Fibroblast of lung (primary cell): ENCODE results near the gene HMCN2. TPM values are rescaled to one million over a fixed set of nuclear protein-coding genes. Genes with fewer than 3 reads are reported as not detected.

Experiments
- DNase-seq, 2 donors: peaks; one replicate each; pipeline versions ENCODE4 v3.0.0 to v3.0.0-alpha.2; 2010; ENCODE audit warnings: low read depth in 2 of 2
- H2AFZ ChIP-seq: 2 replicates; pipeline ENCODE4 v1.5.1; 2012; ENCODE audit warnings: low read length, control low read depth, inconsistent platforms
- H3K27ac ChIP-seq: 2 replicates; pipeline ENCODE4 v1.5.1; 2011; ENCODE audit warnings: low read length, control low read depth; ENCODE audit not compliant: insufficient read depth
- H3K27me3 ChIP-seq: 2 replicates; pipeline ENCODE4 v1.5.1; 2011; ENCODE audit warnings: mild to moderate bottlenecking, low read length; ENCODE audit not compliant: control insufficient read depth, insufficient read depth
- H3K36me3 ChIP-seq: 2 replicates; pipeline ENCODE4 v1.5.1; 2011; ENCODE audit warnings: low read length; ENCODE audit not compliant: control insufficient read depth, insufficient read depth
- H3K4me1 ChIP-seq: 2 replicates; pipeline ENCODE4 v1.5.1; 2011; ENCODE audit warnings: low read length; ENCODE audit not compliant: control insufficient read depth, insufficient read depth; ENCODE audit errors: extremely low read depth
- H3K4me2 ChIP-seq: 2 replicates; pipeline ENCODE4 v1.5.1; 2011; ENCODE audit warnings: low read length, control low read depth; ENCODE audit not compliant: insufficient read depth; ENCODE audit errors: extremely low read depth
- H3K4me3 ChIP-seq, 4 experiments: fragments of 200-600 bp in 1 of 4; sonication (generic) in 1 of 4; replicated peaks in 1 of 4; 2 replicates each; pipeline ENCODE4 v1.5.1; 2011 to 2016; ENCODE audit warnings: low read length in 4 of 4, low read depth in 3 of 4, mild to moderate bottlenecking in 3 of 4, control low read depth in 2 of 4, inconsistent platforms in 1 of 4, mixed read lengths in 1 of 4; ENCODE audit not compliant: insufficient read depth in 1 of 4; ENCODE audit errors: control extremely low read depth in 1 of 4
- H3K79me2 ChIP-seq: 2 replicates; pipeline ENCODE4 v1.5.1; 2012; ENCODE audit warnings: mild to moderate bottlenecking, low read length, inconsistent platforms; ENCODE audit not compliant: control insufficient read depth, insufficient read depth
- H3K9ac ChIP-seq: 2 replicates; pipeline ENCODE4 v1.5.1; 2011; ENCODE audit warnings: mild to moderate bottlenecking, low read length, control low read depth; ENCODE audit not compliant: insufficient read depth
- H3K9me3 ChIP-seq: 2 replicates; pipeline ENCODE4 v1.5.1; 2012; ENCODE audit warnings: low read depth, low read length; ENCODE audit not compliant: control insufficient read depth, insufficient read depth
- H4K20me1 ChIP-seq: 2 replicates; pipeline ENCODE4 v1.5.1; 2011; ENCODE audit warnings: low read length; ENCODE audit not compliant: control insufficient read depth, insufficient read depth; ENCODE audit errors: extremely low read depth
- EZH2 ChIP-seq: IDR thresholded peaks from 2 replicates; pipeline ENCODE4 v1.5.1; 2012; ENCODE audit warnings: low read length, control low read depth, mild to moderate bottlenecking; ENCODE audit errors: missing control alignments
- polyA plus RNA-seq, 2 donors: library from polyadenylated mRNA; depleted of rRNA in 1 of 2; stranded (reverse) in 1 of 2; unstranded in 1 of 2; fragments of >200 nt; gene quantifications; 2 replicates each; pipeline ENCODE4 v1.2.1, GENCODE V29; 2011 to 2012; ENCODE audit warnings: missing spikeins in 1 of 2
- total RNA-seq: library from RNA; depleted of rRNA; stranded (reverse); fragments of >200 nt; gene quantifications from 2 replicates; pipeline ENCODE4 v1.2.1, GENCODE V29; 2014
- TF ChIP-seq, protein P1 (sequence below), 2 donors: IDR thresholded peaks in 1 of 2; conservative IDR thresholded peaks in 1 of 2; 1 replicate in 1 of 2; 2 replicates in 1 of 2; pipeline ENCODE4 v1.5.1; 2011 to 2012; ENCODE audit warnings: low read length in 2 of 2, control low read depth in 1 of 2, inconsistent platforms in 1 of 2, low read depth in 1 of 2, mild to moderate bottlenecking in 1 of 2

Gene HMCN2
- total and polyA plus RNA-seq, 2 donors (not counting 1 experiment from before 2014, with no cell fraction given), result under 0.01 TPM; not detected in 1

DNA sequence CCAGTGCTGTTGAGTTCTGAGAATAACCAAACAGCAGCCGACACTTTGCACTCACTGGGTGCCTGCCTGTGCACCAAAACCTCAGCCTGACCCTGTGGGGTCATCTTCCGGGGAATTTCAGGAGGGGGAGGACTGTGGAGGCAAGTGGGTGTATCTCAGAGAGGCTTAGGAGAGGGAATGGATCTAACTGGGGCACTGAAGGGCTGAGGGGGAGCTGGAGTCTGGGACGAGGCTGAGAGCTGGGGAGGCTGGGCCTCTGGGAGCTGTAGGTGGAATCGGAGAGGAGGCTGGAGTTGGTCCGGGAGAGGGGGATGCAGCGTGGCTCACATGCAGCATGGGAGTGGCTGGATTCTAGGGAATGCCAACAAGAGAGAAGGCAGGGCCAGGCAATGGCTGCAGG, 164.3 kb downstream of the HMCN2 start:
- H3K4me1 ChIP-seq, result no peaks in the 10 kb centered on the region
- no peak overlapping the region for H3K4me2 ChIP-seq
- no peaks in the 10 kb centered on the region for H3K9me3 ChIP-seq
- DNase-seq, result no peak
- no peak overlapping the region for H3K9ac ChIP-seq
- no peaks in the 10 kb centered on the region for H3K79me2 ChIP-seq
- no peak overlapping the region for H3K27ac ChIP-seq
- TF ChIP-seq, protein P1, sequence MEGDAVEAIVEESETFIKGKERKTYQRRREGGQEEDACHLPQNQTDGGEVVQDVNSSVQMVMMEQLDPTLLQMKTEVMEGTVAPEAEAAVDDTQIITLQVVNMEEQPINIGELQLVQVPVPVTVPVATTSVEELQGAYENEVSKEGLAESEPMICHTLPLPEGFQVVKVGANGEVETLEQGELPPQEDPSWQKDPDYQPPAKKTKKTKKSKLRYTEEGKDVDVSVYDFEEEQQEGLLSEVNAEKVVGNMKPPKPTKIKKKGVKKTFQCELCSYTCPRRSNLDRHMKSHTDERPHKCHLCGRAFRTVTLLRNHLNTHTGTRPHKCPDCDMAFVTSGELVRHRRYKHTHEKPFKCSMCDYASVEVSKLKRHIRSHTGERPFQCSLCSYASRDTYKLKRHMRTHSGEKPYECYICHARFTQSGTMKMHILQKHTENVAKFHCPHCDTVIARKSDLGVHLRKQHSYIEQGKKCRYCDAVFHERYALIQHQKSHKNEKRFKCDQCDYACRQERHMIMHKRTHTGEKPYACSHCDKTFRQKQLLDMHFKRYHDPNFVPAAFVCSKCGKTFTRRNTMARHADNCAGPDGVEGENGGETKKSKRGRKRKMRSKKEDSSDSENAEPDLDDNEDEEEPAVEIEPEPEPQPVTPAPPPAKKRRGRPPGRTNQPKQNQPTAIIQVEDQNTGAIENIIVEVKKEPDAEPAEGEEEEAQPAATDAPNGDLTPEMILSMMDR (conservative IDR thresholded peaks at IDR 0.05 in 1 of 2, IDR thresholded peaks at IDR 0.05 in 1 of 2; ENCODE audit: low read depth in 1 of 2, low read length in 2 of 2), result no peak
- no peaks in the 10 kb centered on the region for H3K36me3 ChIP-seq
- no peak overlapping the region for H2AFZ ChIP-seq
- no peaks in the 10 kb centered on the region for H4K20me1 ChIP-seq
- no peak overlapping the region for H3K4me3 ChIP-seq
- peaks cover 4% of the 10 kb centered on the region for H3K27me3 ChIP-seq

DNA sequence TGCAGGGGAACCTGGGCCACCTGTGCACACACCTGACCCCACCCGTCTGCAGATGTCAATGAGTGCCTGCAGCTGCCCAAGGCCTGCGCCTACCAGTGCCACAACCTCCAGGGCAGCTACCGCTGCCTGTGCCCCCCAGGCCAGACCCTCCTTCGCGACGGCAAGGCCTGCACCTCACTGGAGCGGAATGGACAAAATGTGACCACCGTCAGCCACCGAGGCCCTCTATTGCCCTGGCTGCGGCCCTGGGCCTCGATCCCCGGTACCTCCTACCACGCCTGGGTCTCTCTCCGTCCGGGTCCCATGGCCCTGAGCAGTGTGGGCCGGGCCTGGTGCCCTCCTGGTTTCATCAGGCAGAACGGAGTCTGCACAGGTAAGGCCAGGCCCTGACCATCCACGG, 164.7 kb downstream of the HMCN2 start:
- no peak overlapping the region for H2AFZ ChIP-seq
- no peak for DNase-seq
- H3K4me2 ChIP-seq, result no peak overlapping the region
- TF ChIP-seq EZH2, result no peak
- TF ChIP-seq, protein P1 (conservative IDR thresholded peaks at IDR 0.05 in 1 of 2, IDR thresholded peaks at IDR 0.05 in 1 of 2; ENCODE audit: low read depth in 1 of 2, low read length in 2 of 2), result no peak
- no peak overlapping the region for H3K9ac ChIP-seq
- no peak overlapping the region for H3K4me3 ChIP-seq
- no peak overlapping the region for H3K27ac ChIP-seq
- no peaks in the 10 kb centered on the region for H3K79me2 ChIP-seq
- peaks cover 4% of the 10 kb centered on the region for H3K27me3 ChIP-seq
- H4K20me1 ChIP-seq, result no peaks in the 10 kb centered on the region
- no peaks in the 10 kb centered on the region for H3K36me3 ChIP-seq
- H3K4me1 ChIP-seq, result no peaks in the 10 kb centered on the region
- no peaks in the 10 kb centered on the region for H3K9me3 ChIP-seq

DNA sequence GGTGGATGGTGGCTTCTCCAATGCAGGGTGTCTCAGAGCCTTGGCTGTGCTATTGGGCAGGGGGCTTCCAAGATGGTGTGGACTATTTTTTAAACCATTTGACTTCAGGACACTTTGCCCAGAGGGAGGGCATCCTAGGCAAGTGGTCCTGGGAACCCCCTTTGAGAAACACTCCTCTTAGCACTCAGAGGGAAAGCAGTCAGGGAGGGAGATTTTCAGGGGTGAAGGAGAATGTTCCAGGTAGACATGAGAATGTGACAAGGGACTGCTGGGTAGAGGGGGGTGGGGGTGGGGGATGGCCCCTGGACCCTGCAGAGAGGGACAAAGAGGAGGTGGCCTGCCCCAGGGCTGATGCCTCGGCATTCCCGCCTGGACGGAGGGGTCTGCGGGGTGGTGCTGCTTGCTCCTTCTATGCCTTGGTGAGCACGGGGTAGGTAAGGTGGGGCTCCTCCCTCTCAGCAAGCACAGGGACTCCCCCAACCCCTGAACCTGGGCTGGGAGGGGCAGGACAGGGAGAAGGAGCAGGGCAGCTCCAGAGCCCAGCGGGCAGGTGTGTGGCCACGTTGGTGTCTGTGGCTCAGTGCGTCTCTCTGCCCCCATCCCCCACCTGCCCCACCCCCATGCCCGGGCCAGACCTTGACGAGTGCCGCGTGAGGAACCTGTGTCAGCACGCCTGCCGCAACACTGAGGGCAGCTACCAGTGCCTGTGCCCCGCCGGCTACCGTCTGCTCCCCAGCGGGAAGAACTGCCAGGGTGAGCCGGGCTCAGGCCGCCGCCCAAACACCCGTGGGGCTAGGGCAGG, 165.4 kb downstream of the HMCN2 start:
- Histone ChIP-seq H3K27me3 (peaks cover 4% of the 10 kb centered on the region), H3K4me3 (no peak overlapping the region), H3K36me3 (no peaks in the 10 kb centered on the region), H3K27ac (no peak overlapping the region), H2AFZ (no peak overlapping the region), H3K9me3 (no peaks in the 10 kb centered on the region), H4K20me1 (no peaks in the 10 kb centered on the region), H3K4me2 (no peak overlapping the region), H3K9ac (no peak overlapping the region), H3K79me2 (no peaks in the 10 kb centered on the region), H3K4me1 (no peaks in the 10 kb centered on the region)
- TF ChIP-seq, protein P1 (conservative IDR thresholded peaks at IDR 0.05 in 1 of 2, IDR thresholded peaks at IDR 0.05 in 1 of 2; ENCODE audit: low read depth in 1 of 2, low read length in 2 of 2), result no peak
- TF ChIP-seq EZH2, result no peak
- no peak for DNase-seq
